RWPE1 (cell line): ENCODE measurements around the gene TTC12.

Experiments used
- CTCF ChIA-PET: fragments of 350-600 bp; sonication (Branson Sonifier 250); formaldehyde crosslinking; extraction: SDS; loops from one replicate; lab custom pipeline; 2021; lab: Yijun Ruan, JAX
- POLR2A ChIA-PET: fragments of 400-600 bp; formaldehyde crosslinking; extraction: SDS; loops from one replicate; lab custom pipeline; 2020; ENCODE audit warnings: antibody characterized with exemption; ENCODE audit not compliant: low non-redundant PET; lab: Yijun Ruan, JAX
- DNase-seq: peaks from one replicate; pipeline ENCODE4 v3.0.0; 2012; ENCODE audit warnings: low spot score
- H3K27ac ChIP-seq: fragments of 450-650 bp; 2 replicates; pipeline ENCODE4 v1.5.1; 2017
- CTCF ChIP-seq: fragments of 450-650 bp; conservative IDR thresholded peaks from 2 replicates; pipeline ENCODE4 v1.5.1; 2017; ENCODE audit warnings: low read depth, mild to moderate bottlenecking

TTC12 gene

GRCh38 chr11:113271551-113272245 lies 42.7 kb upstream of the TTC12 start:
- no peak for TF ChIP-seq CTCF
- ChIA-PET CTCF (interaction anchor here (0.7 kb wide), 1 partner anchor 718 kb away, joined by 3 read pairs; no protein-coding TSS in a partner anchor), POLR2A (no interaction called here)
- no peak overlapping the region for H3K27ac ChIP-seq
- no peak for DNase-seq

- POLR2A ChIA-PET, result no interaction called here
- H3K27ac ChIP-seq, result no peak overlapping the region
- no peak for DNase-seq
- CTCF ChIA-PET, result interaction anchor here (0.7 kb wide), 1 partner anchor 719 kb away, joined by 3 read pairs; no protein-coding TSS in a partner anchor
- TF ChIP-seq CTCF, result no peak
These were observed 42.1 kb upstream of the TTC12 start for GRCh38 chr11:113272281-113272680.

- ChIA-PET POLR2A (no interaction called here), CTCF (no interaction called here)
- no peak overlapping the region for H3K27ac ChIP-seq
- no peak for TF ChIP-seq CTCF
- DNase-seq, result no peak
These were observed 41.3 kb upstream of the TTC12 start for GRCh38 chr11:113272927-113273615.

- CTCF ChIA-PET, result no interaction called here
- POLR2A ChIA-PET, result no interaction called here
- no peak for TF ChIP-seq CTCF
- H3K27ac ChIP-seq, result no peak overlapping the region
- DNase-seq, result no peak
These were observed 40.7 kb upstream of the TTC12 start for GRCh38 chr11:113273720-113274119.

GRCh38 chr11:113274713-113275582 lies 39.4 kb upstream of the TTC12 start:
- no peak overlapping the region for H3K27ac ChIP-seq
- DNase-seq, result peak; percentile 27
- ChIA-PET CTCF (interaction anchor here (0.6 to 1.0 kb wide), 3 partner anchors 12 to 160 kb away, joined by 3 read pairs; no protein-coding TSS in a partner anchor), POLR2A (no interaction called here)
- TF ChIP-seq CTCF, result no peak

- no peak overlapping the region for H3K27ac ChIP-seq
- ChIA-PET POLR2A (no interaction called here), CTCF (interaction anchor here (0.5 to 0.7 kb wide), 3 partner anchors 128 to 200 kb away, joined by 3 to 7 read pairs (median 3); no protein-coding TSS in a partner anchor)
- DNase-seq, result no peak
- no peak for TF ChIP-seq CTCF
These were observed 38.8 kb upstream of the TTC12 start for GRCh38 chr11:113275602-113276001.
